K562 (cell line): ENCODE measurements around the gene CELA1. TPM values are rescaled to one million over a fixed set of nuclear protein-coding genes. Genes with fewer than 3 reads are reported as not detected.

Experiments
- ARID1B ChIP-seq: fragments of 450-650 bp; IDR thresholded peaks from 2 replicates; pipeline ENCODE4 v1.6.1; 2016; ENCODE audit warnings: antibody characterized with exemption, mild to moderate bottlenecking, inconsistent platforms
- BRF2 ChIP-seq: IDR thresholded peaks from 3 replicates; pipeline ENCODE4 v1.6.1; 2011; ENCODE audit warnings: borderline replicate concordance, mild to moderate bottlenecking; ENCODE audit not compliant: insufficient read length, insufficient read depth
- CBFA2T2 ChIP-seq: fragments of 450-650 bp; conservative IDR thresholded peaks from 2 replicates; pipeline ENCODE4 v1.6.1; 2017; ENCODE audit warnings: mild to moderate bottlenecking
- CGGBP1 ChIP-seq: fragments of 250-450 bp; sonication (Bioruptor Pico); IDR thresholded peaks from 2 replicates; pipeline ENCODE4 v1.9.0; 2021; ENCODE audit warnings: mild to moderate bottlenecking
- CHD2 ChIP-seq: IDR thresholded peaks from 2 replicates; pipeline ENCODE4 v1.6.1; 2011; ENCODE audit warnings: low read depth, low read length
- CTBP1 ChIP-seq: fragments of 450-650 bp; IDR thresholded peaks from 2 replicates; pipeline ENCODE4 v1.6.1; 2016; ENCODE audit warnings: borderline replicate concordance
- ELF1 ChIP-seq: fragments of 200-800 bp; sonication (Bioruptor generic); IDR thresholded peaks from 2 replicates; pipeline ENCODE4 v1.6.1; 2016; ENCODE audit warnings: missing genetic modification characterization, missing compliant biosample characterization
- FOXO4 ChIP-seq: fragments of 450-650 bp; formaldehyde crosslinking; IDR thresholded peaks from 2 replicates; pipeline ENCODE4 v1.4.0; 2020; ENCODE audit warnings: mild to moderate bottlenecking, moderate library complexity
- GATA2 ChIP-seq: sonication (generic); formaldehyde crosslinking; IDR thresholded peaks from 2 replicates; pipeline ENCODE4 v1.4.0; 2020; ENCODE audit warnings: mild to moderate bottlenecking, missing genetic modification reagents
- KHSRP ChIP-seq: fragments of 450-650 bp; IDR thresholded peaks from 2 replicates; pipeline ENCODE4 v1.6.1; 2017
- MEIS2 ChIP-seq: fragments of 450-650 bp; IDR thresholded peaks from 2 replicates; pipeline ENCODE4 v1.6.1; 2014; ENCODE audit warnings: mild to moderate bottlenecking; ENCODE audit not compliant: partially characterized antibody
- MTF1 ChIP-seq: fragments of 250-450 bp; sonication (Bioruptor Pico); IDR thresholded peaks from 2 replicates; pipeline ENCODE4 v1.9.0; 2021; ENCODE audit warnings: moderate library complexity, mild to moderate bottlenecking, inconsistent platforms, borderline replicate concordance
- MYNN ChIP-seq, 2 experiments: sonication (generic); formaldehyde crosslinking in 1 of 2; IDR thresholded peaks; 2 replicates each; pipeline versions ENCODE4 v1.5.0 to v1.6.1; 2016 to 2020; ENCODE audit warnings: antibody characterized with exemption in 1 of 2, missing genetic modification reagents in 1 of 2
- NCOA1 ChIP-seq: fragments of 450-650 bp; IDR thresholded peaks from 2 replicates; pipeline ENCODE4 v1.6.1; 2016; ENCODE audit warnings: low read depth
- PKNOX1 ChIP-seq: fragments of 450-650 bp; IDR thresholded peaks from 2 replicates; pipeline ENCODE4 v1.6.1; 2016
- RFX1 ChIP-seq: fragments of 450-650 bp; IDR thresholded peaks from 2 replicates; pipeline ENCODE4 v1.6.1; 2016; ENCODE audit warnings: mild to moderate bottlenecking, moderate library complexity
- SMARCE1 ChIP-seq: fragments of 450-650 bp; IDR thresholded peaks from 2 replicates; pipeline ENCODE4 v1.7.1; 2016; ENCODE audit warnings: mild to moderate bottlenecking
- SOX6 ChIP-seq: fragments of 450-650 bp; IDR thresholded peaks from 2 replicates; pipeline ENCODE4 v1.6.1; 2014; ENCODE audit warnings: mild to moderate bottlenecking
- SP1 ChIP-seq: sonication (generic); formaldehyde crosslinking; IDR thresholded peaks from 2 replicates; pipeline ENCODE4 v1.8.1; 2022; ENCODE audit warnings: mild to moderate bottlenecking, missing genetic modification reagents
- TCF3 ChIP-seq: sonication (generic); formaldehyde crosslinking; IDR thresholded peaks from 2 replicates; pipeline ENCODE4 v1.4.0; 2020; ENCODE audit warnings: mild to moderate bottlenecking, missing genetic modification reagents
- TCF7 ChIP-seq: sonication (generic); IDR thresholded peaks from 2 replicates; pipeline ENCODE4 v1.6.1; 2016; ENCODE audit warnings: antibody characterized with exemption, borderline replicate concordance
- ZNF217 ChIP-seq: sonication (generic); formaldehyde crosslinking; IDR thresholded peaks from 2 replicates; pipeline ENCODE4 v1.8.0; 2022; ENCODE audit warnings: mild to moderate bottlenecking, missing genetic modification reagents
- ZNF57 ChIP-seq: fragments of 450-650 bp; formaldehyde crosslinking; IDR thresholded peaks from 2 replicates; pipeline ENCODE4 v1.4.0; 2020; ENCODE audit warnings: mild to moderate bottlenecking, moderate library complexity
- ZNF639 ChIP-seq, 2 experiments: fragments of 200-800 bp in 1 of 2; sonication (Bioruptor generic) in 1 of 2; sonication (generic) in 1 of 2; formaldehyde crosslinking in 1 of 2; IDR thresholded peaks in 1 of 2; conservative IDR thresholded peaks in 1 of 2; 2 replicates each; pipeline versions ENCODE4 v1.5.0 to v1.6.1; 2016 to 2020; ENCODE audit warnings: missing compliant biosample characterization in 1 of 2, missing genetic modification characterization in 1 of 2, missing genetic modification reagents in 1 of 2
- polyA plus RNA-seq, 8 experiments: library from polyadenylated mRNA; depleted of rRNA in 4 of 8; stranded (reverse) in 5 of 8; unstranded in 3 of 8; fragments of >200 nt; fragmentation: Nextera tagmentation in 2 of 8; fragmentation: Illumina TruSeq in 1 of 8; extraction: Ambion mirVana in 2 of 8; extraction: Trizol in 1 of 8; gene quantifications; 2 replicates each; pipeline versions ENCODE4 v1.2.1 to v1.2.3, GENCODE V29; 2011 to 2014; ENCODE audit warnings: inconsistent platforms in 1 of 8, missing spikeins in 1 of 8
- total RNA-seq, 7 experiments: library from RNA; depleted of rRNA in 6 of 7; stranded (reverse); fragments of >200 nt in 6 of 7; fragmentation: Illumina TruSeq in 2 of 7; extraction: Trizol in 2 of 7; gene quantifications; 2 replicates each; pipeline versions ENCODE4 v1.2.1 to v1.2.3, GENCODE V29; 2011 to 2021; ENCODE audit warnings: low replicate concordance in 1 of 7

CELA1 gene
- total and polyA plus RNA-seq, 9 of the 15 experiments (the other 6 are each of a cell fraction or from before 2014, with no cell fraction given): 0.06 to 0.27 (median 0.22) TPM; not detected in 6

GRCh38 chr12:51368640-51369517, 22.4 kb upstream of the CELA1 start (continued):
- TF ChIP-seq ZNF639 (CRISPR knock-in tag; conservative IDR thresholded peaks at IDR 0.05 in 1 of 2, IDR thresholded peaks at IDR 0.05 in 1 of 2): peak in 1 of 2 experiments; percentile 69; a peak in 2 of 4 replicates
- TF ChIP-seq GATA2 (CRISPR knock-in tag): peak; percentile 95
- TF ChIP-seq ARID1B: peak; percentile 95
- peak; percentile 86 for TF ChIP-seq SOX6
- TF ChIP-seq CGGBP1 (CRISPR knock-in tag): no peak
- no peak for TF ChIP-seq CHD2
- TF ChIP-seq CBFA2T2: peak; percentile 98
- TF ChIP-seq MYNN (IDR thresholded peaks at IDR 0.05): 0 out of 2 replicates have a peak, but pooled peaks have one; percentile 40
- no peak for TF ChIP-seq MYNN (CRISPR knock-in tag; IDR thresholded peaks at IDR 0.05)
- no peak for TF ChIP-seq MTF1 (CRISPR knock-in tag)
- peak; percentile 85 for TF ChIP-seq MEIS2
- no peak for TF ChIP-seq FOXO4 (CRISPR knock-in tag)
- TF ChIP-seq ZNF57: no peak
- TF ChIP-seq KHSRP: 0 out of 2 replicates have a peak, but pooled peaks have one; percentile 25
- TF ChIP-seq RFX1: no peak
- 0 out of 2 replicates have a peak, but pooled peaks have one; percentile 31 for TF ChIP-seq TCF7
- TF ChIP-seq NCOA1: peak; percentile 53; the same call in 1 of the 2 replicates
- TF ChIP-seq SMARCE1: peak; percentile 60; the same call in 1 of the 2 replicates
- TF ChIP-seq PKNOX1: peak; percentile 86
- TF ChIP-seq ZNF217 (CRISPR knock-in tag): no peak
- peak; percentile 96 for TF ChIP-seq TCF3 (CRISPR knock-in tag)
- TF ChIP-seq SP1 (CRISPR knock-in tag): peak; percentile 62; the same call in 1 of the 2 replicates
- TF ChIP-seq ELF1: no peak
- TF ChIP-seq CTBP1: peak; percentile 80; the same call in 1 of the 2 replicates
- no peak for TF ChIP-seq BRF2
